Ureter (tissue), 1 donor: Measurements from ENCODE around the gene ZNF423. TPM values are rescaled to one million over a fixed set of nuclear protein-coding genes. Genes with fewer than 3 reads are reported as not detected.

Experiments
- DNase-seq: peaks from one replicate; pipeline ENCODE4 v3.0.0-alpha.2; 2020; ENCODE audit warnings: low spot score
- total RNA-seq: library from RNA; stranded (reverse); gene quantifications from one replicate; pipeline ENCODE4 v1.2.4, GENCODE V29; 2023
- donor health status: DM: yes; HTN: yes; CAD: no.

The ZNF423 gene
- total RNA-seq, 1 donor from 2014 or later, result 15.7 TPM

- no peak for DNase-seq
Observed at GRCh38 chr16:49849037-49849753, 6.7 kb downstream of the ZNF423 start.

GRCh38 chr16:49848530-49848929 lies 7.4 kb downstream of the ZNF423 start:
- no peak for DNase-seq

GRCh38 chr16:49846800-49847199 lies 9.1 kb downstream of the ZNF423 start:
- no peak for DNase-seq

- no peak for DNase-seq
Observed at GRCh38 chr16:49844359-49844758, 11.6 kb downstream of the ZNF423 start.

GRCh38 chr16:49843758-49844157 lies 12.2 kb downstream of the ZNF423 start:
- no peak for DNase-seq

- no peak for DNase-seq
Observed at GRCh38 chr16:49842972-49843371, 12.9 kb downstream of the ZNF423 start.

- DNase-seq, result no peak
Observed at GRCh38 chr16:49839017-49839825, 16.7 kb downstream of the ZNF423 start.

GRCh38 chr16:49838441-49839016 lies 17.4 kb downstream of the ZNF423 start:
- DNase-seq, result no peak

GRCh38 chr16:49837688-49838410 lies 18.1 kb downstream of the ZNF423 start:
- no peak for DNase-seq

GRCh38 chr16:49836668-49837067 lies 19.2 kb downstream of the ZNF423 start:
- no peak for DNase-seq

- no peak for DNase-seq
Observed at GRCh38 chr16:49836218-49836617, 19.7 kb downstream of the ZNF423 start.

GRCh38 chr16:49835161-49835777 lies 20.6 kb downstream of the ZNF423 start:
- no peak for DNase-seq

- DNase-seq, result peak; percentile 64
Observed at GRCh38 chr16:49834531-49835151, 21.3 kb downstream of the ZNF423 start.

- no peak for DNase-seq
Observed at GRCh38 chr16:49833796-49834530, 21.9 kb downstream of the ZNF423 start.

GRCh38 chr16:49833085-49833484 lies 22.8 kb downstream of the ZNF423 start:
- DNase-seq, result peak; percentile 74

- DNase-seq, result no peak
Observed at GRCh38 chr16:49832177-49832576, 23.7 kb downstream of the ZNF423 start.

- no peak for DNase-seq
Observed at GRCh38 chr16:49830873-49831272, 25.0 kb downstream of the ZNF423 start.

- no peak for DNase-seq
Observed at GRCh38 chr16:49828533-49829267, 27.2 kb downstream of the ZNF423 start.

- no peak for DNase-seq
Observed at GRCh38 chr16:49827805-49828438, 28.0 kb downstream of the ZNF423 start.
